HEK293 (cell line): Measurements from ENCODE around the gene NOP56.
A peak's percentile ranks its signal among the peaks of the same experiment; 100 is the strongest.

Experiments
- HOXD13 ChIP-seq: sonication (generic); formaldehyde crosslinking; IDR thresholded peaks from 2 replicates; pipeline ENCODE4 v1.8.0; 2022; ENCODE audit warnings: missing genetic modification reagents, borderline replicate concordance
- KLF1 ChIP-seq: fragments of 450-650 bp; formaldehyde crosslinking; IDR thresholded peaks from 2 replicates; pipeline ENCODE4 v1.5.1; 2016; ENCODE audit warnings: missing biosample characterization, missing genetic modification characterization
- KLF17 ChIP-seq: fragments of 450-650 bp; formaldehyde crosslinking; IDR thresholded peaks from 2 replicates; pipeline ENCODE4 v1.5.1; 2016; ENCODE audit warnings: missing biosample characterization, missing genetic modification characterization
- KLF9 ChIP-seq: fragments of 450-650 bp; formaldehyde crosslinking; IDR thresholded peaks from 2 replicates; pipeline ENCODE4 v1.5.1; 2016; ENCODE audit warnings: missing biosample characterization, missing genetic modification characterization, low read depth
- OSR2 ChIP-seq: fragments of 450-650 bp; formaldehyde crosslinking; IDR thresholded peaks from 2 replicates; pipeline ENCODE4 v1.5.1; 2016; ENCODE audit warnings: missing biosample characterization, missing genetic modification characterization
- PRDM4 ChIP-seq: fragments of 450-650 bp; formaldehyde crosslinking; IDR thresholded peaks from 2 replicates; pipeline ENCODE4 v1.5.1; 2017; ENCODE audit warnings: missing biosample characterization, missing genetic modification characterization
- TCF7L2 ChIP-seq: IDR thresholded peaks from 2 replicates; pipeline ENCODE4 v1.6.1; 2011; ENCODE audit warnings: low read depth, mild to moderate bottlenecking, inconsistent platforms, low read length, moderate library complexity, borderline replicate concordance
- TSHZ1 ChIP-seq: fragments of 450-650 bp; formaldehyde crosslinking; IDR thresholded peaks from 2 replicates; pipeline ENCODE4 v1.5.1; 2016; ENCODE audit warnings: missing biosample characterization, missing genetic modification characterization, borderline replicate concordance
- ZBTB44 ChIP-seq: fragments of 450-650 bp; IDR thresholded peaks from 2 replicates; pipeline ENCODE4 v1.5.1; 2018; ENCODE audit warnings: missing biosample characterization, mild to moderate bottlenecking, missing genetic modification characterization
- ZBTB48 ChIP-seq: fragments of 450-650 bp; formaldehyde crosslinking; IDR thresholded peaks from 2 replicates; pipeline ENCODE4 v1.5.1; 2016; ENCODE audit warnings: missing biosample characterization, missing genetic modification characterization
- ZBTB49 ChIP-seq: fragments of 450-650 bp; formaldehyde crosslinking; IDR thresholded peaks from 2 replicates; pipeline ENCODE4 v1.5.1; 2016; ENCODE audit warnings: missing biosample characterization, missing genetic modification characterization, low read depth
- ZBTB8A ChIP-seq: fragments of 450-650 bp; formaldehyde crosslinking; IDR thresholded peaks from 2 replicates; pipeline ENCODE4 v1.5.1; 2016; ENCODE audit warnings: missing biosample characterization, missing genetic modification characterization
- ZFHX2 ChIP-seq: fragments of 450-650 bp; formaldehyde crosslinking; conservative IDR thresholded peaks from 2 replicates; pipeline ENCODE4 v1.5.1; 2016; ENCODE audit warnings: missing biosample characterization, missing genetic modification characterization
- ZNF155 ChIP-seq: fragments of 450-650 bp; formaldehyde crosslinking; IDR thresholded peaks from 2 replicates; pipeline ENCODE4 v1.5.1; 2016; ENCODE audit warnings: missing biosample characterization, missing genetic modification characterization
- ZNF169 ChIP-seq: fragments of 450-650 bp; formaldehyde crosslinking; IDR thresholded peaks from 2 replicates; pipeline ENCODE4 v1.5.1; 2016; ENCODE audit warnings: missing biosample characterization, missing genetic modification characterization
- ZNF2 ChIP-seq: fragments of 450-650 bp; formaldehyde crosslinking; IDR thresholded peaks from 2 replicates; pipeline ENCODE4 v1.5.1; 2016; ENCODE audit warnings: missing biosample characterization, missing genetic modification characterization
- ZNF26 ChIP-seq: fragments of 450-650 bp; formaldehyde crosslinking; IDR thresholded peaks from 2 replicates; pipeline ENCODE4 v1.5.1; 2016; ENCODE audit warnings: missing biosample characterization, missing genetic modification characterization
- ZNF335 ChIP-seq: fragments of 450-650 bp; formaldehyde crosslinking; conservative IDR thresholded peaks from 2 replicates; pipeline ENCODE4 v1.5.1; 2016; ENCODE audit warnings: missing biosample characterization, missing genetic modification characterization
- ZNF433 ChIP-seq: fragments of 450-650 bp; formaldehyde crosslinking; IDR thresholded peaks from 2 replicates; pipeline ENCODE4 v1.5.1; 2016; ENCODE audit warnings: missing biosample characterization, missing genetic modification characterization, low read depth
- ZNF501 ChIP-seq: fragments of 450-650 bp; formaldehyde crosslinking; IDR thresholded peaks from 2 replicates; pipeline ENCODE4 v1.5.1; 2016; ENCODE audit warnings: missing biosample characterization, missing genetic modification characterization
- ZNF585B ChIP-seq: fragments of 450-650 bp; formaldehyde crosslinking; IDR thresholded peaks from 2 replicates; pipeline ENCODE4 v1.5.1; 2016; ENCODE audit warnings: missing biosample characterization, missing genetic modification characterization
- ZNF596 ChIP-seq: fragments of 450-650 bp; IDR thresholded peaks from 2 replicates; pipeline ENCODE4 v1.5.0; 2018; ENCODE audit warnings: missing biosample characterization, mild to moderate bottlenecking, missing genetic modification characterization, moderate library complexity
- ZNF610 ChIP-seq: fragments of 450-650 bp; formaldehyde crosslinking; IDR thresholded peaks from 2 replicates; pipeline ENCODE4 v1.5.1; 2016; ENCODE audit warnings: missing biosample characterization, missing genetic modification characterization, borderline replicate concordance
- ZNF624 ChIP-seq: fragments of 450-650 bp; formaldehyde crosslinking; IDR thresholded peaks from 2 replicates; pipeline ENCODE4 v1.5.1; 2017; ENCODE audit warnings: missing biosample characterization, missing genetic modification characterization
- ZNF629 ChIP-seq: fragments of 450-650 bp; formaldehyde crosslinking; IDR thresholded peaks from 2 replicates; pipeline ENCODE4 v1.5.1; 2017; ENCODE audit warnings: missing biosample characterization, missing genetic modification characterization
- ZNF830 ChIP-seq: fragments of 450-650 bp; IDR thresholded peaks from 2 replicates; pipeline ENCODE4 v1.5.0; 2018; ENCODE audit warnings: missing biosample characterization, missing genetic modification characterization, low read depth, mild to moderate bottlenecking, moderate library complexity

NOP56 gene

GRCh38 chr20:2663887-2664719 lies 11.7 kb downstream of the NOP56 start, which contains the start of gene IDH3B (continued):
- TF ChIP-seq ZBTB8A (tag by site-specific recombination) (peak; percentile 55; the same call in 1 of the 2 replicates), ZBTB49 (no peak), OSR2 (tag by site-specific recombination) (no peak), TCF7L2 (no peak), ZBTB48 (tag by site-specific recombination) (no peak), ZNF433 (tag by site-specific recombination) (no peak), ZNF624 (no peak), ZBTB44 (tag by site-specific recombination) (no peak), KLF1 (tag by site-specific recombination) (no peak), KLF17 (tag by site-specific recombination) (0 out of 2 replicates have a peak, but pooled peaks have one; percentile 64), ZNF501 (tag by site-specific recombination) (peak; percentile 60; the same call in 1 of the 2 replicates), HOXD13 (CRISPR knock-in tag) (no peak), ZNF629 (tag by site-specific recombination) (peak; percentile 86), TSHZ1 (tag by site-specific recombination) (no peak; the same call in 1 of the 2 replicates), ZNF596 (0 out of 2 replicates have a peak, but pooled peaks have one; percentile 28), ZNF2 (tag by site-specific recombination) (0 out of 2 replicates have a peak, but pooled peaks have one; percentile 30), ZNF169 (tag by site-specific recombination) (no peak), ZFHX2 (peak; percentile 31; the same call in 1 of the 2 replicates), ZNF830 (tag by site-specific recombination) (no peak), ZNF26 (tag by site-specific recombination) (no peak), ZNF155 (tag by site-specific recombination) (no peak), KLF9 (tag by site-specific recombination) (no peak), PRDM4 (tag by site-specific recombination) (peak; percentile 9; the same call in 1 of the 2 replicates), ZNF585B (no peak), ZNF335 (peak; percentile 77), ZNF610 (tag by site-specific recombination) (peak; percentile 49; the same call in 1 of the 2 replicates)
